Transverse colon (tissue), 4 donors: ENCODE results near the gene BORCS6. TPM values are rescaled to one million over a fixed set of nuclear protein-coding genes. Genes with fewer than 3 reads are reported as not detected.
A peak's percentile ranks its signal among the peaks of the same experiment; 100 is the strongest.

Experiments used
- DNase-seq: peaks from one replicate; pipeline ENCODE4 v3.0.0-alpha.2; 2019
- H3K27ac ChIP-seq, 4 donors: fragments of 200-600 bp; sonication (generic); 2 replicates each; pipeline ENCODE4 v1.5.1; 2016 to 2018; ENCODE audit warnings: inconsistent platforms in 4 of 4
- H3K27me3 ChIP-seq: fragments of 200-600 bp; sonication (generic); 2 replicates; pipeline ENCODE4 v1.5.1; 2017; ENCODE audit warnings: inconsistent platforms
- H3K36me3 ChIP-seq, 4 donors: fragments of 200-600 bp; sonication (generic); 2 replicates each; pipeline ENCODE4 v1.5.1; 2017 to 2019; ENCODE audit warnings: inconsistent platforms in 4 of 4
- H3K4me1 ChIP-seq, 4 donors: fragments of 200-600 bp; sonication (generic); 2 replicates each; pipeline ENCODE4 v1.5.1; 2017 to 2020; ENCODE audit warnings: inconsistent platforms in 4 of 4
- H3K4me3 ChIP-seq, 4 donors: fragments of 200-600 bp; sonication (generic); 1 replicate in 1 of 4; 2 replicates in 3 of 4; pipeline versions ENCODE4 v1.5.1 to v1.6.1; 2017 to 2019; ENCODE audit warnings: inconsistent platforms in 4 of 4
- H3K9me3 ChIP-seq, 2 donors: fragments of 200-600 bp; sonication (generic); 2 replicates each; pipeline ENCODE4 v1.5.1; 2017 to 2019; ENCODE audit warnings: inconsistent platforms in 2 of 2
- EP300 ChIP-seq: sonication (generic); formaldehyde crosslinking; IDR thresholded peaks from one replicate; pipeline ENCODE4 v1.6.1; 2017; ENCODE audit warnings: antibody characterized with exemption, low read depth
- POLR2A ChIP-seq: fragments of 450-650 bp; IDR thresholded peaks from one replicate; pipeline ENCODE4 v1.6.1; 2016; ENCODE audit warnings: antibody characterized with exemption, mild to moderate bottlenecking, moderate library complexity
- POLR2AphosphoS5 ChIP-seq, 3 donors: sonication (generic); formaldehyde crosslinking; IDR thresholded peaks; one replicate each; pipeline ENCODE4 v1.6.1; 2016; ENCODE audit warnings: antibody characterized with exemption in 3 of 3
- WGBS, 2 donors: methylation state at CpG; one replicate each; pipeline ENCODE4 v1.1.5; 2018; ENCODE audit warnings: low coverage in 1 of 2; 5-methylcytosine and 5-hydroxymethylcytosine counted together
- in situ Hi-C, 4 donors: fragments of 200-750 bp; cut with MboI; loops; one replicate each; pipeline versions ENCODE4 v1.15.0 to v1.15.1; 2017; ENCODE audit warnings: low sequenced_read_pairs in 3 of 4, low pct_ligation_motif_present in 1 of 4, low pct_unique_long_range_greater_than_20kb in 1 of 4
- intact Hi-C: fragments of 100-400 bp; cut with DNase I; formaldehyde crosslinking; loops from one replicate; pipeline ENCODE4 v1.15.1; 2023; ENCODE audit warnings: low total_unique reads
- total RNA-seq, 4 donors: library from RNA; depleted of rRNA; stranded (reverse); fragments of >200 nt; gene quantifications; one replicate each; pipeline ENCODE4 v1.1.0, GENCODE V29; 2016
- TF ChIP-seq, protein P1 (sequence below), 5 experiments: fragments of 200-600 bp in 3 of 5; fragments of 450-650 bp in 2 of 5; sonication (generic) in 3 of 5; IDR thresholded peaks; 1 replicate in 2 of 5; 2 replicates in 3 of 5; pipeline ENCODE4 v1.5.1; 2016 to 2017; ENCODE audit warnings: antibody characterized with exemption in 5 of 5, inconsistent platforms in 3 of 5, mild to moderate bottlenecking in 2 of 5, moderate library complexity in 1 of 5

Gene BORCS6
- total RNA-seq, 4 donors from 2014 or later, result 3.2 to 17.1 (median 12.7) TPM

DNA sequence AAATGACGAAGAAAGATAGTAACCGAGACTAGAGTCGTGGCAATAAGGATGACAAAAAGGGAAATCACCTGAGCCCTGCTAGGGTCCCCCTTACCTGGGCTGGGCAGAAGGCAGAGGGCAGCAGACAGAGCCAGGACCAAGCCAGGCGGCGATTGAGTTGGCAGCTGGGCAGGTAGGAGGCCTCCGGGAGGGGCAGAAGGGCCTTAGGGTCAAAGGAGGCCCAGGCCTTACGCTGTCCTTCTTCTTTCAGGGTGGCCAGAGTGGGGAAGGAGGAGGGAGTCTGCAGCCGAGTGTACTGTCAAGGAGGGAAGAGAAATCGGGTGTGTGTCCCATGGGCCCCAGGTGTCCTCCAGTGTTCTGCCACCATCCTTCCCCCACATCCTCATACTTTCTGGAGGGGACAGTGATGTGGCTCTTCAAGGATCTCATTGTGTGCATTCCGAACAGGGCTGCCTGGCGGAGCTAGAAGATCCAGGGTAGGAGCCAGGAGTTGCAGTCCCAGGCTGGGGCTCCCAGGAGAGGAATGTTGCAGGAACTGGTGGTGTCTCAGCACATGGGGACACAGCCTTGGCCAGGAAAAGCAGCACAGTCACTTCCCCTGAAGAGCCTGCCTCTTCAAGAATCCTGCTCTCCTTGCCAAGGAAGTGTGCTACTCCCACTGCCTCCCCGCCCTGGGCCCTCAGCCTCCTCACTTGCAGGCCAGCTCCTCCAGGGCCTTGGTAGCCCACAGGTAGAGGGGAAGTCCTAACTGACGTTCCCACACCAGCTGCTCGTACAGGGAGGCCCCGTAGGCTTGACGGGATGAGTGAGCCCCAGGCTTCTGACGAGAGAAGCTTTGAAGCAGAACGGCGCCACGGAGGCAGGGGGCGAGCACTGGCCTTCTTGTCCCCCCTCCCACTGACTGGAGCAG, 44.6 kb upstream of the BORCS6 start:
- intact Hi-C loops, result no loop called here
- no peak for TF ChIP-seq EP300
- no peak for TF ChIP-seq POLR2A
- no peak for TF ChIP-seq POLR2AphosphoS5 (IDR thresholded peaks at IDR 0.05)
- TF ChIP-seq, protein P1, sequence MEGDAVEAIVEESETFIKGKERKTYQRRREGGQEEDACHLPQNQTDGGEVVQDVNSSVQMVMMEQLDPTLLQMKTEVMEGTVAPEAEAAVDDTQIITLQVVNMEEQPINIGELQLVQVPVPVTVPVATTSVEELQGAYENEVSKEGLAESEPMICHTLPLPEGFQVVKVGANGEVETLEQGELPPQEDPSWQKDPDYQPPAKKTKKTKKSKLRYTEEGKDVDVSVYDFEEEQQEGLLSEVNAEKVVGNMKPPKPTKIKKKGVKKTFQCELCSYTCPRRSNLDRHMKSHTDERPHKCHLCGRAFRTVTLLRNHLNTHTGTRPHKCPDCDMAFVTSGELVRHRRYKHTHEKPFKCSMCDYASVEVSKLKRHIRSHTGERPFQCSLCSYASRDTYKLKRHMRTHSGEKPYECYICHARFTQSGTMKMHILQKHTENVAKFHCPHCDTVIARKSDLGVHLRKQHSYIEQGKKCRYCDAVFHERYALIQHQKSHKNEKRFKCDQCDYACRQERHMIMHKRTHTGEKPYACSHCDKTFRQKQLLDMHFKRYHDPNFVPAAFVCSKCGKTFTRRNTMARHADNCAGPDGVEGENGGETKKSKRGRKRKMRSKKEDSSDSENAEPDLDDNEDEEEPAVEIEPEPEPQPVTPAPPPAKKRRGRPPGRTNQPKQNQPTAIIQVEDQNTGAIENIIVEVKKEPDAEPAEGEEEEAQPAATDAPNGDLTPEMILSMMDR (IDR thresholded peaks at IDR 0.05), result no peak
- no peak for DNase-seq
- Histone ChIP-seq H3K27ac (no peak overlapping the region), H3K27me3 (no peaks in the 10 kb centered on the region), H3K36me3 (peaks cover 0 to 81% (median 36%) of the 10 kb centered on the region in 4 donors), H3K4me1 (no peaks in the 10 kb centered on the region), H3K9me3 (no peaks in the 10 kb centered on the region), H3K4me3 (no peak overlapping the region)
- in situ Hi-C loops, result loop anchor here in 1 of 4 donors (10.0 kb wide), 1 partner anchor 70 kb away; no protein-coding TSS in a partner anchor
- 94% methylated on average over 21 of the region's 21 CpGs; no CpG with 5 or more reads in 1 of the 2 donors for WGBS, 2 donors

DNA sequence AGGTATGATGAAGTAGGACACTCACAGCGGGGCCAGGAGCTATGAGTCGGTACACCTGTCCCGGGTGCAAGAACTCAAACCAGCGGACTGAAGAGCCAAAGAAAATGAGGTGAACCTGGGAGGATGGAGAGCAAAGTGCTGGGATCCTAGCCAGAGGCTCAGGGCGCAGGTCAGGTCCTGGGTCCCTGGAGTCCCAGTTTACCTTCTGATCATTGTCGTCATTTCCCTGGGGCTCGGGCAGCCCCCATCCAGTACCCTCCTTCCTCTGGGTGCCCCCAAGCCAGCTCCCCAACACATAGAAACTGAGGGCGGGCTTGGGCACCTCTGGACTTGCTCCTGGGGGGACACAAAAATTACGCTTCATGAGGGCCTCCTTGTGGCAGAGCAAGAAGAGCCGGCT, 41.7 kb upstream of the BORCS6 start:
- no peak overlapping the region for H3K27ac ChIP-seq
- WGBS, 2 donors, result 95% methylated on average over 10 of the region's 10 CpGs; no CpG with 5 or more reads in 1 of the 2 donors
- peaks cover 0 to 10% (median 3%) of the 10 kb centered on the region in 4 donors for H3K4me1 ChIP-seq
- H3K36me3 ChIP-seq, result peaks cover 0 to 80% (median 40%) of the 10 kb centered on the region in 4 donors
- intact Hi-C loops (no loop called here), in situ Hi-C loops (loop anchor here in 1 of 4 donors (10.0 kb wide), 1 partner anchor 73 kb away; no protein-coding TSS in a partner anchor)
- H3K27me3 ChIP-seq, result no peaks in the 10 kb centered on the region
- TF ChIP-seq EP300, result no peak
- TF ChIP-seq POLR2A, result no peak
- TF ChIP-seq POLR2AphosphoS5 (IDR thresholded peaks at IDR 0.05), result no peak
- TF ChIP-seq, protein P1 (IDR thresholded peaks at IDR 0.05), result no peak
- DNase-seq, result no peak
- H3K4me3 ChIP-seq, result no peak overlapping the region
- no peaks in the 10 kb centered on the region for H3K9me3 ChIP-seq

DNA sequence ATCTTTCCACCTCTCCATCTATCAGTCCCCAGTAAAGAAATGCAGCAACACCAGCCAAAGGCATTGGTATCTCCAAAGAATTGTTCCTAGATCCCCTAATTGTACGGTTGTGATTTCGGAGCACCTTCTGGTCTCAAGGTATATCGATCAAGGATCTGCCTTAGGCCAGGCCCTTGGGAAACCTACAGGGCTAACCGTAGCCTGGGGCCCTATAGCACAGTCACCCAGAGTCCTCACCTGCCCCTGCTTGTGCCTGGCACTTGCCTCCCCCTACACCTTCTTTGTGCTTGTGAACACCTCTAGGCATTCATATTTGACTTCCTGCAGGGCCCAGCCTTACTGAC, 37.2 kb upstream of the BORCS6 start:
- H3K4me3 ChIP-seq, result peak overlapping the region in 3 of 4 donors; percentile 17 to 36 (median 21)
- no peaks in the 10 kb centered on the region for H3K27me3 ChIP-seq
- intact Hi-C loops (no loop called here), in situ Hi-C loops (no loop called here)
- 91% methylated on average over 4 of the region's 4 CpGs; no CpG with 5 or more reads in 1 of the 2 donors for WGBS, 2 donors
- peaks cover 8 to 24% (median 15%) of the 10 kb centered on the region in 4 donors for H3K4me1 ChIP-seq
- no peak for DNase-seq
- no peaks in the 10 kb centered on the region for H3K9me3 ChIP-seq
- no peak for TF ChIP-seq POLR2AphosphoS5 (IDR thresholded peaks at IDR 0.05)
- no peak for TF ChIP-seq EP300
- TF ChIP-seq, protein P1 (IDR thresholded peaks at IDR 0.05), result no peak
- no peak for TF ChIP-seq POLR2A
- peak overlapping the region; percentile 76 to 85 (median 80) for H3K27ac ChIP-seq
- peaks cover 0 to 37% (median 20%) of the 10 kb centered on the region in 4 donors for H3K36me3 ChIP-seq

DNA sequence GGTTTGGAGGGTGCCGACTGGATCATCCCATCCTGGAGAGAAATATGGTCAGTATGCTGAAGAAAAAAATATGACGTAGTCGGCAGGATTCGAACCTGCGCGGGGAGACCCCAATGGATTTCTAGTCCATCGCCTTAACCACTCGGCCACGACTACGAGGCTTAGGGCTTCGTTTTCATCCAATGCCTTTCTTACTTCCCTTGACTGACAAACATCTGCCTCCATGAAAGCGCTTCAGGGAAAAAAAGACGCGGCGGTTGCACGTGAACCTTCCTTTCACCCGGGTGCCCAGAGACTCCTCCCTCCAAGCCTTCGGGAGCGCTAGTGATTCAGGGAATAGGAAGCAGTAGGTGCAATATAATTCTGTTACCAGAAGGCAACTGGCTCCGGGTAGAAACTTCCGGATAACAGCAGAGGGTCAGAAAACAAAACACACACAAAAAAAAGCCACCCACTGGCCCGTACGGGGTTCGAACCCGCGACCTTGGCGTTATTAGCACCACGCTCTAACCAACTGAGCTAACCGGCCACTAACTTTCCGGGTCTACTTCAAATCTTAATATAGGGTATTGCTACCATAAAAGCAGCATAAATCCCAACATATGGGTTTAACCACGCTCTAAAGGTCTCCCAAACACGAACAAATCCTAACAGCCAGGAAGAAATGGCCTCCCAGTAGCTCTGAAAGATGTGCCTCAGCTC, 36.7 kb upstream of the BORCS6 start:
- 0 to 13% methylated on average over 9 to 32 of the region's 32 CpGs for WGBS, 2 donors
- TF ChIP-seq EP300 (no peak), POLR2A (peak; percentile 49), POLR2AphosphoS5 (IDR thresholded peaks at IDR 0.05) (peak in 2 of 3 donors; percentile 36 to 41)
- TF ChIP-seq, protein P1 (IDR thresholded peaks at IDR 0.05), result no peak
- intact Hi-C loops (no loop called here), in situ Hi-C loops (no loop called here)
- H3K4me1 ChIP-seq, result peaks cover 8 to 27% (median 16%) of the 10 kb centered on the region in 4 donors
- H3K27me3 ChIP-seq, result no peaks in the 10 kb centered on the region
- no peaks in the 10 kb centered on the region for H3K9me3 ChIP-seq
- peaks cover 0 to 32% (median 15%) of the 10 kb centered on the region in 4 donors for H3K36me3 ChIP-seq
- peak; percentile 81 for DNase-seq
- H3K27ac ChIP-seq, result peak overlapping the region; percentile 76 to 85 (median 80)
- peak overlapping the region in 3 of 4 donors; percentile 17 to 36 (median 21) for H3K4me3 ChIP-seq
